Measurements from ENCODE around the gene CTSW. TPM values are rescaled to one million over a fixed set of nuclear protein-coding genes. Genes with fewer than 3 reads are reported as not detected.

CTSW gene
- total RNA-seq, 4 donors from 2014 or later = 0.67 to 7.6 (median 2.7) TPM

GRCh38 chr11:65849771-65850216 is 29.8 kb upstream of the CTSW start:
- H3K4me3 ChIP-seq (replicated peaks in 1 of 3) = no peak overlapping the region
- no peak for TF ChIP-seq CTCF (IDR thresholded peaks at IDR 0.05)
- TF ChIP-seq POLR2A (IDR thresholded peaks at IDR 0.05) = no peak
- DNase-seq = no peak
- intact Hi-C loops (cut with DNase I) = no loop called here
- no peaks in the 10 kb centered on the region for H3K27me3 ChIP-seq
- H3K27ac ChIP-seq = no peak overlapping the region
- peaks cover 19 to 21% of the 10 kb centered on the region in 2 donors for H3K36me3 ChIP-seq
- no peaks in the 10 kb centered on the region for H3K9me3 ChIP-seq
- no peaks in the 10 kb centered on the region for H3K4me1 ChIP-seq
- WGBS, 2 donors = 40 to 59% methylated on average over 1 to 16 of the region's 16 CpGs

- H3K36me3 ChIP-seq = peaks cover 25 to 27% of the 10 kb centered on the region in 2 donors
- WGBS, 2 donors = 76 to 83% methylated on average over 18 to 20 of the region's 20 CpGs
- H3K27me3 ChIP-seq = no peaks in the 10 kb centered on the region
- H3K27ac ChIP-seq = no peak overlapping the region
- no peak overlapping the region for H3K4me3 ChIP-seq (replicated peaks in 1 of 3)
- TF ChIP-seq CTCF (IDR thresholded peaks at IDR 0.05) (no peak), POLR2A (IDR thresholded peaks at IDR 0.05) (no peak)
- peaks cover 0 to 4% of the 10 kb centered on the region in 2 donors for H3K4me1 ChIP-seq
- intact Hi-C loops (cut with DNase I) = no loop called here
- H3K9me3 ChIP-seq = no peaks in the 10 kb centered on the region
- DNase-seq = no peak
These were observed 29.2 kb upstream of the CTSW start for GRCh38 chr11:65850217-65851082.

GRCh38 chr11:65851083-65851579 is 28.5 kb upstream of the CTSW start:
- Histone ChIP-seq H3K27me3 (no peaks in the 10 kb centered on the region), H3K27ac (no peak overlapping the region), H3K36me3 (peaks cover 32 to 34% of the 10 kb centered on the region in 2 donors), H3K4me3 (replicated peaks in 1 of 3) (no peak overlapping the region), H3K4me1 (peaks cover 0 to 10% of the 10 kb centered on the region in 2 donors), H3K9me3 (no peaks in the 10 kb centered on the region)
- WGBS, 2 donors = 80 to 89% methylated on average over 10 to 13 of the region's 14 CpGs
- intact Hi-C loops (cut with DNase I) = no loop called here
- peak in 3 of 6 experiments; percentile 10 to 21 (median 15) for TF ChIP-seq CTCF (IDR thresholded peaks at IDR 0.05)
- no peak for TF ChIP-seq POLR2A (IDR thresholded peaks at IDR 0.05)
- DNase-seq = no peak

- 89 to 92% methylated on average over 10 of the region's 10 CpGs for WGBS, 2 donors
- Histone ChIP-seq H3K36me3 (peaks cover 32 to 34% of the 10 kb centered on the region in 2 donors), H3K4me1 (peaks cover 4 to 15% of the 10 kb centered on the region in 2 donors), H3K9me3 (no peaks in the 10 kb centered on the region), H3K27ac (no peak overlapping the region), H3K4me3 (replicated peaks in 1 of 3) (no peak overlapping the region), H3K27me3 (no peaks in the 10 kb centered on the region)
- TF ChIP-seq POLR2A (IDR thresholded peaks at IDR 0.05) (no peak), CTCF (IDR thresholded peaks at IDR 0.05) (no peak)
- no peak for DNase-seq
- intact Hi-C loops (cut with DNase I) = no loop called here
These were observed 27.7 kb upstream of the CTSW start for GRCh38 chr11:65851811-65852507.

Data from thyroid gland (tissue), 4 donors.